ENCODE results near the gene CCDC63.

The CCDC63 gene

DNA sequence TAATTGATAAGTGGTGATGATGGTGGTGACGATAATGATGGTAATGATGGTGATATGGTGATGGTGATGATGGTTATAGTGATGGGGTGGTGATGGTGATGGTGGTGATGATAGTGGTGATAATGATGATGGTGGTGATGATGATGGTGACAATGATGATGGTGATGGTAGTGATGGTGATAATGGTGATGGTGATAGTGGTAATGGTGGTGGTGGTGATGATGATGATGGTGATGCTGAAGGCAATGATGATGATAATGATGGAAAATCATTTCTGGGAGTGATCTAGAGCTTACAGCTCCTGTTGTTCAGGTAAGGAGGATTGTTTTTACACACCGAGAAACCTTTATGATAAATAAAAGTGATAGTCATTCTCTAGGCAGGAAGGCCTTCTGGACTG, 33.9 kb downstream of the CCDC63 start:
- H3K4me3 ChIP-seq (ENCODE audit: low read depth, low read length) = no peak overlapping the region

GRCh38 chr12:110883251-110883650, 36.5 kb downstream of the CCDC63 start:
- H3K4me3 ChIP-seq (ENCODE audit: low read depth, low read length) = no peak overlapping the region

DNA sequence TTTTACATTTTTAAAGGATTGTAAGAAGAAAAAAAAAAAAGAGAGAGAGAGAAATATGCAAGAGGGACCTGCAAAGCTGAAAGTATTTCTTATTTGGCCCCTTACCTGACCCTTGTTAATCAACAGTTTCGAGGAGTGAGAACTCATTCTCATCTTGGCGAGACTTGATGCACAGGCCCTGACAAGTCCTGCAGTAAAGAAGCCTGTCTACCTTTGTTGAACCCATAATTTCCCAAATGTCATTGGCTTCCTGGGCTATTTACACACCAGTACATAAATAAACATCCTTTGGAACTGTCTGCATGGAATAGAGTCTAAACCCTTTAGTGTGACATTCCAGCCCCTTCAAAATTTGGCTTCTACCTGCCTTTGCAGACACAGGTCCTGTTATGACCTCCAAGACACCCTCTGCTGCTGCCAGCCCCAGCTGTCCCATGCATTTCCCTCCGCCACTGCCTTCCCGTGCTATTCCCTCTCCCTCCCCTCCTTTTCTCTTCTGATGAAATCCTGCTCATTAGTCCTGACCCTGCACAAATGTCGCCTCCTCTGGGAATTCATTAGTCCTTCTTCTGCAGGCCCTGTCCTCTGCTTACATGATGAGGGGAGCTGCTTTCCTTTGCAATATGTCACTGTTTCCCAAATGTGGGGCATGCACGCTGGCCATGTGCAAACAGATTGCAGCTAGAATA, 38.5 kb downstream of the CCDC63 start:
- no peak overlapping the region for H3K4me3 ChIP-seq (ENCODE audit: low read depth, low read length)

GRCh38 chr12:110888256-110888991, 41.6 kb downstream of the CCDC63 start:
- H3K4me3 ChIP-seq (ENCODE audit: low read depth, low read length) = no peak overlapping the region

- no peak overlapping the region for H3K4me3 ChIP-seq (ENCODE audit: low read depth, low read length)
These were observed 42.6 kb downstream of the CCDC63 start for GRCh38 chr12:110889361-110889760.

DNA sequence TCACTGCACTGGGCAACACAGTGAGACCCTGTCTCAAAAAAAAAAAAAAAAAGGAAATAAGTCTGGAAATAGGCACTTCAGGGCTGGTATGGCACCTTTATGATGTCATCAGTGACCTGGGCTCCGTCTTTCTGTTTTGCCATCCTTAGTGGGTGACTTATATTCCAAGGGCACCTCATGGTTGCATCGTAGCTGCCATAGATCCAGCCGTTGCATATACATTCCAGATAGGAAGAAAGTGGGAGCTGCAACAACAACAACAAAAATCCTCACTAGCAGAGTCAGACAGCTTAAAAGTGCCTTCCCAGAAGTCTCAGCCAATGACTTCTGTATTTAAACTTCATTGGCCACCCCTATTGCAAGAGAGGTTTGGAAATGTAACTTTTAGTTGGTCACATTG, 47.2 kb downstream of the CCDC63 start:
- no peak overlapping the region for H3K4me3 ChIP-seq (ENCODE audit: low read depth, low read length)

DNA sequence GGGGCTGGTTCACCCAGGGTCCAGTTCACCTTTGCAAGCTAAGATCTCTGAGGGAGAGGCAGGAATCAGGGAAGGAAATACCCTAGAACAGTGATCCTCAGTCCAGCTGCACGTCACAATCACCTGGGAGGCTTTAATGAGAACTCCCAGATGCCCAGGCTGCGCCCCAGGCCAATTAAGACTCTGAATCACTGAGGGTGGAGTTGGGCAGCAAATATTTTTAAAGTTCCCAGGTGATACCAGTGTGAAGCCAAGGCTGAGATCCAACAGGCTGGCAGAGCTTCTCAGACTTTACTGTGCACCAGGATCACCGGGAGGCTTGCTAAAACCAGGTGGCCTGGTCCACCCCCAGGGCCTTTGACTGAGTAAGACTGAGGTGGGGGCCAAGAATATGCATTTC, 49.8 kb downstream of the CCDC63 start:
- no peak overlapping the region for H3K4me3 ChIP-seq (ENCODE audit: low read depth, low read length)

DNA sequence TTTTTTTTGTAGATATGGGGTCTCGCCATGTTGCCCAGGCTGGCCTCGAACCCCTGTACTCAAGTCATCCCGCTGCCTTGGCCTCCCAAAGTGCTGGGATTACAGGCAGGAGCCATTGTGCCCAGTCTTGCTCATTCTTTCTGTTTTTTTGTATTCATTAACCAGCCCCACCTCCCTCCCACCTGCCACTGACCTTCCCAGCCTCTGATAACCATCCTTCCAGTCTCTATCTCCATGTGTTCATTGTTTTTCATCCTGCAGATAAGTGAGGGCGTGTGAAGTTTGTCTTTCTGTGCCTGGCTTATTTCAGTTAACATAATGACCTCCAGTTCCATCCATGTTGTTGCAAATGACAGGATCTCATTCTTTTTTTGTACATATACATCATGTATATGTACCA, 54.6 kb downstream of the CCDC63 start:
- H3K4me3 ChIP-seq (ENCODE audit: low read depth, low read length) = no peak overlapping the region

DNA sequence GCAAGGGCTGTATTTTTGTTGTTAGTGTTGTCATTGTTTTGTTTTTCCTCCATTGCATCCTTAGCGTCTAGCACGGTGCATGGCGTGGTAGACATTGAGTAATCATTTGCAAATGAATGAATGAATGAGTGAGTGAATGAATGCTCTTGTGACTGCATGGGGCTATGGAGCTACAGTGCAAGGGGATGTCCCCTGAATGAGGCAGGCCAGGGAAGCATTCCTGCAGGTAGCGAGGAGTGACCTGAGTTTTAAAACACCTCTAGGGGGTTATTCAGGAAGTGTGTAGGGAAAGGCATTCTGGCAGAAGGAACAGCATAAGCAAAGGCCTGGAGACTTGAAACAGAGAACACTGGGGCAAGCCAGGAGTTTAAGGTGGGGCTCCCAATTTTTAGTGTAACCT, 56.7 kb downstream of the CCDC63 start:
- no peak overlapping the region for H3K4me3 ChIP-seq (ENCODE audit: low read depth, low read length)

DNA sequence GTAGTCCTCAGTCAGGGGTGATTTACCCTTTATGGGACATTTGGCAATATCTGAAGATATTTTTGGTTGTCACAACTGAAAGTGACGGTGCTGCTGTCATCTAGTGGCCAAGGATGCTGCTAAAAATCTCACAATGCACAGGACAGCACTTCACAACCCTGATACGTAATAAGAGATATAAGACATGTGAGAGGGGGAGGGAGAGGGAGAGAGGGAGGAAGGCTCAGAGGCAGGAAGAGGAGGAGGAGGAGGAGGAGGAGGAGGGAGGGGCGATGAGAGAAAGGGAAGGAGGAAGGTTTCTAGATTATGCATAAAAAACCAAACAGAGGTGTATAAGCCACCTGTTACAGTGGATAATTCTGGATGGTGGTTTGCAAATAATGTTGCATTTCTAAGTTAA, 59.3 kb downstream of the CCDC63 start:
- no peak overlapping the region for H3K4me3 ChIP-seq (ENCODE audit: low read depth, low read length)

GRCh38 chr12:110906516-110906915, 59.7 kb downstream of the CCDC63 start:
- H3K4me3 ChIP-seq (ENCODE audit: low read depth, low read length) = no peak overlapping the region

DNA sequence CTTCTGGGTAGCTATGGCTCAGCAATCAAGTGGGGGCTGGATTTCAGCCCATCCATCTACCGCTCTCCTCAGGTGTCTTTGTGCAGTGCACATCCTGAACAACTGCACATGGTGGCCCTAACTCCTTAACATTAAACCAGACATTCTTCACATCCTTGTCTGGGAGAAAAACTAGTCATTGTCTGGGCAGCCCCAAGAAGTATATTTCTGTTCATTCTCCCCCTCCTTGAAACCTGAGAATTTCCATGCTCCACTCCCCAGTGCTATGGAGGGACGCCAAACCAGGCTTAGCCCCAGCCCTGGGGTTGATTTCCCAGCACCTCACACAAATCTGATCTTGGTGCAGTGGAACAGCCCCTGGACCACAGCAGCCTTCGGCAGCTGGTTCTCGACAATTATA, 60.2 kb downstream of the CCDC63 start:
- no peak overlapping the region for H3K4me3 ChIP-seq (ENCODE audit: low read depth, low read length)

GRCh38 chr12:110907583-110907982, 60.8 kb downstream of the CCDC63 start:
- H3K4me3 ChIP-seq (ENCODE audit: low read depth, low read length) = no peak overlapping the region

- no peak overlapping the region for H3K4me3 ChIP-seq (ENCODE audit: low read depth, low read length)
These were observed 61.8 kb downstream of the CCDC63 start for GRCh38 chr12:110908377-110909152.

DNA sequence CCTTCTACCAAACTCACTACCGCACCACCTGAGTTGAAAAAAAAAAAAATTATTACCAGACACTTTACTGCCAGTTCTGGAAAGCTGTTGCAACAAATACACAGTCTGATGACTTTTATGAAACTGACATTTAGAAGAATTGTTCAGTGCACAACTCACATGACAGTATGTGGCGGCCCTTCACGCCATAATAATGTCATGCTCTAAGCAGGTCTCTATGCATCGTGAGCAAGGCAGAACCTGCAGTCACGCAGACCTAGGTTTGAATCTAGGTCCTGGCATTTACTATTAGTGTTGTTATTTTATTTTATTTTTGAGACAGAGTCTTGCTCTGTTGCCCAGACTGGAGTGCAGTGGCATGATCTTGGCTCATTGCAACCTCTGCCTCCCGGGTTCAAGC, 65.5 kb downstream of the CCDC63 start:
- no peak overlapping the region for H3K4me3 ChIP-seq (ENCODE audit: low read depth, low read length)

GRCh38 chr12:110913119-110914056, 66.6 kb downstream of the CCDC63 start:
- no peak overlapping the region for H3K4me3 ChIP-seq (ENCODE audit: low read depth, low read length)

- no peak overlapping the region for H3K4me3 ChIP-seq (ENCODE audit: low read depth, low read length)
These were observed 69.6 kb downstream of the CCDC63 start for GRCh38 chr12:110916295-110916875.

DNA sequence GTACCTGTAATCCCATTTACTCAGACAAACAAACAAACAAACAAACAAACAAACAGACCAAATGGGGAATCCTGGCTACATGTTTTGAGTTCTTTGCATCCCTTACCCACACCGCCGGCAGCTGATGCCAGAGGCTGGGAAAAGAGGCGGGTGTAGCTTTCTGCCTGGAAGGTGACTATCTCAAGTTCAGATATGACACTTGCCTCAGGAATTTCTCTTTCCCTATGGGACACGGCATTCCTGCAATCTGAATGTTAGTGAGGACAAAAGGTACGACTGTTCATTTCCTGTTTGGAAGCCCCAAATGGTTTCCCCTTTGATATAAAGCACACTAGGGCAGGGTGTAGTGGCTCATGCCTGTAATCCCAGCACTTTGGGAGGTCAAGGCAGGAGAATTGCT, 70.7 kb downstream of the CCDC63 start:
- no peak overlapping the region for H3K4me3 ChIP-seq (ENCODE audit: low read depth, low read length)

- no peak overlapping the region for H3K4me3 ChIP-seq (ENCODE audit: low read depth, low read length)
These were observed 71.2 kb downstream of the CCDC63 start for GRCh38 chr12:110917961-110918360.

- no peak overlapping the region for H3K4me3 ChIP-seq (ENCODE audit: low read depth, low read length)
These were observed 72.9 kb downstream of the CCDC63 start for GRCh38 chr12:110919720-110920119.

Data from iPS-11a (cell line).